Right cardiac atrium (tissue), 5 donors: ENCODE measurements around the gene C11orf21. TPM values are rescaled to one million over a fixed set of nuclear protein-coding genes. Genes with fewer than 3 reads are reported as not detected.

Experiments used
- ATAC-seq, 2 donors: fragments of 200-7000 bp; cut with Tn5 transposase; one replicate each; pipeline versions ENCODE4 v1.8.0 to v1.9.1; 2020; ENCODE audit warnings: moderate library complexity in 2 of 2, mild to moderate bottlenecking in 1 of 2
- DNase-seq, 3 donors: peaks; one replicate each; pipeline ENCODE4 v3.0.0-alpha.2; 2020
- H3K27ac ChIP-seq: one replicate; pipeline ENCODE4 v1.5.1; 2013; ENCODE audit warnings: mild to moderate bottlenecking, low read length, control low read depth, moderate library complexity
- H3K27me3 ChIP-seq: one replicate; pipeline ENCODE4 v1.6.1; 2013; ENCODE audit not compliant: control insufficient read depth, insufficient read depth
- H3K4me1 ChIP-seq: one replicate; pipeline ENCODE4 v1.6.1; 2013; ENCODE audit warnings: low read length; ENCODE audit not compliant: control insufficient read depth, insufficient read depth
- H3K4me3 ChIP-seq: one replicate; pipeline ENCODE4 v1.5.1; 2013; ENCODE audit warnings: low read length, control low read depth
- H3K9me3 ChIP-seq: one replicate; pipeline ENCODE4 v1.6.1; 2013; ENCODE audit warnings: low read length; ENCODE audit not compliant: control insufficient read depth
- WGBS: extraction: QIAGEN DNeasy Blood & Tissue Kit; methylation state at CpG from one replicate; pipeline ENCODE4 v1.1.7; 2013; 5-methylcytosine and 5-hydroxymethylcytosine counted together
- intact Hi-C, 4 donors: fragments of 100-400 bp; cut with DNase I; formaldehyde crosslinking; loops; one replicate each; pipeline versions ENCODE4 v1.11.0 to v1.14.0; 2022 to 2023
- polyA plus RNA-seq: library from polyadenylated mRNA; stranded (reverse); fragments of 200-250 nt; gene quantifications from one replicate; pipeline ENCODE4 v1.2.3, GENCODE V29; 2013
- total RNA-seq, 4 donors: library from RNA; stranded (reverse); fragmentation: NEBNext Ultra II Directional; extraction: Animal tissue kit (Norgen Biotek cat#: 25700); gene quantifications; one replicate each; pipeline ENCODE4 v1.2.1, GENCODE V29; 2021
- donor health status: healthy with polysubstance abuse.
- donor health status: DM: no; HTN: yes; CAD: no.
- donor health status: DM: no; HTN: no; CAD: no.
- donor health status: DM: no; HTN: yes; CAD: no; lungs with severe emphysema.
- donor health status: DM: yes; HTN: yes; CAD: no.

Gene C11orf21
- total and polyA plus RNA-seq, 5 donors = 3.9 to 24.2 (median 13.4) TPM

GRCh38 chr11:2256951-2257700 is 44.6 kb downstream of the C11orf21 start:
- intact Hi-C loops = no loop called here
- Histone ChIP-seq H3K4me1 (no peaks in the 10 kb centered on the region), H3K27me3 (no peaks in the 10 kb centered on the region), H3K9me3 (no peaks in the 10 kb centered on the region), H3K27ac (no peak overlapping the region), H3K4me3 (no peak overlapping the region)
- peak in 1 of 2 donors; percentile 23 for ATAC-seq
- 89% methylated on average over 31 of the region's 31 CpGs for WGBS
- peak in 1 of 3 donors; percentile 46 for DNase-seq

- peak in 1 of 3 donors; percentile 12 for DNase-seq
- no peaks in the 10 kb centered on the region for H3K27me3 ChIP-seq
- 86% methylated on average over 14 of the region's 14 CpGs for WGBS
- H3K4me1 ChIP-seq = no peaks in the 10 kb centered on the region
- H3K9me3 ChIP-seq = no peaks in the 10 kb centered on the region
- no peak for ATAC-seq
- H3K27ac ChIP-seq = no peak overlapping the region
- no peak overlapping the region for H3K4me3 ChIP-seq
- intact Hi-C loops = no loop called here
Measured at GRCh38 chr11:2256293-2256913, 45.3 kb downstream of the C11orf21 start.

- intact Hi-C loops = no loop called here
- H3K27me3 ChIP-seq = no peaks in the 10 kb centered on the region
- H3K9me3 ChIP-seq = no peaks in the 10 kb centered on the region
- no peak for ATAC-seq
- no peaks in the 10 kb centered on the region for H3K4me1 ChIP-seq
- no peak for DNase-seq
- WGBS = 72% methylated on average over 6 of the region's 6 CpGs
- H3K27ac ChIP-seq = no peak overlapping the region
- no peak overlapping the region for H3K4me3 ChIP-seq
Measured at GRCh38 chr11:2252018-2252417, 49.7 kb downstream of the C11orf21 start.

GRCh38 chr11:2251138-2251537 is 50.6 kb downstream of the C11orf21 start:
- no peaks in the 10 kb centered on the region for H3K27me3 ChIP-seq
- H3K4me3 ChIP-seq = no peak overlapping the region
- DNase-seq (no peak), ATAC-seq (no peak)
- intact Hi-C loops = no loop called here
- no peak overlapping the region for H3K27ac ChIP-seq
- no peaks in the 10 kb centered on the region for H3K9me3 ChIP-seq
- 95% methylated on average over 6 of the region's 6 CpGs for WGBS
- no peaks in the 10 kb centered on the region for H3K4me1 ChIP-seq

- Histone ChIP-seq H3K9me3 (no peaks in the 10 kb centered on the region), H3K27me3 (no peaks in the 10 kb centered on the region), H3K4me3 (no peak overlapping the region), H3K4me1 (no peaks in the 10 kb centered on the region), H3K27ac (no peak overlapping the region)
- WGBS = 67% methylated on average over 8 of the region's 8 CpGs
- DNase-seq (no peak), ATAC-seq (no peak)
- intact Hi-C loops = no loop called here
Measured at GRCh38 chr11:2250485-2250884, 51.2 kb downstream of the C11orf21 start.

GRCh38 chr11:2250041-2250440 is 51.7 kb downstream of the C11orf21 start:
- DNase-seq (peak in 1 of 3 donors; percentile 8), ATAC-seq (no peak)
- no peaks in the 10 kb centered on the region for H3K9me3 ChIP-seq
- H3K27me3 ChIP-seq = no peaks in the 10 kb centered on the region
- H3K4me3 ChIP-seq = no peak overlapping the region
- no peak overlapping the region for H3K27ac ChIP-seq
- WGBS = 84% methylated on average over 9 of the region's 9 CpGs
- H3K4me1 ChIP-seq = no peaks in the 10 kb centered on the region
- intact Hi-C loops = no loop called here

- H3K27me3 ChIP-seq = no peaks in the 10 kb centered on the region
- no peaks in the 10 kb centered on the region for H3K4me1 ChIP-seq
- intact Hi-C loops = no loop called here
- WGBS = 80% methylated on average over 20 of the region's 20 CpGs
- DNase-seq (no peak), ATAC-seq (no peak)
- H3K9me3 ChIP-seq = no peaks in the 10 kb centered on the region
- H3K27ac ChIP-seq = no peak overlapping the region
- no peak overlapping the region for H3K4me3 ChIP-seq
Measured at GRCh38 chr11:2249189-2249916, 52.4 kb downstream of the C11orf21 start.

- intact Hi-C loops = no loop called here
- DNase-seq (no peak), ATAC-seq (no peak)
- Histone ChIP-seq H3K4me3 (no peak overlapping the region), H3K4me1 (no peaks in the 10 kb centered on the region), H3K27ac (no peak overlapping the region), H3K27me3 (no peaks in the 10 kb centered on the region), H3K9me3 (no peaks in the 10 kb centered on the region)
- WGBS = 85% methylated on average over 7 of the region's 7 CpGs
Measured at GRCh38 chr11:2248762-2249161, 53.0 kb downstream of the C11orf21 start.

GRCh38 chr11:2248242-2248641 is 53.5 kb downstream of the C11orf21 start:
- ATAC-seq (no peak), DNase-seq (no peak)
- H3K9me3 ChIP-seq = no peaks in the 10 kb centered on the region
- no peaks in the 10 kb centered on the region for H3K27me3 ChIP-seq
- H3K4me3 ChIP-seq = no peak overlapping the region
- H3K27ac ChIP-seq = no peak overlapping the region
- intact Hi-C loops = no loop called here
- WGBS = 87% methylated on average over 11 of the region's 11 CpGs
- H3K4me1 ChIP-seq = no peaks in the 10 kb centered on the region

GRCh38 chr11:2247496-2247895 is 54.2 kb downstream of the C11orf21 start:
- ATAC-seq = no peak
- no peak for DNase-seq
- no peak overlapping the region for H3K4me3 ChIP-seq
- H3K9me3 ChIP-seq = no peaks in the 10 kb centered on the region
- no peaks in the 10 kb centered on the region for H3K27me3 ChIP-seq
- H3K27ac ChIP-seq = no peak overlapping the region
- intact Hi-C loops = no loop called here
- 74% methylated on average over 7 of the region's 7 CpGs for WGBS
- H3K4me1 ChIP-seq = no peaks in the 10 kb centered on the region
